K562 (cell line): ENCODE data around the gene SIGLEC6. TPM values are rescaled to one million over a fixed set of nuclear protein-coding genes. Genes with fewer than 3 reads are reported as not detected.
A peak's percentile ranks its signal among the peaks of the same experiment; 100 is the strongest.

Experiments
- CXXC5 ChIP-seq: fragments of 250-450 bp; sonication (Bioruptor Pico); IDR thresholded peaks from 2 replicates; pipeline ENCODE4 v1.8.0; 2022; ENCODE audit warnings: inconsistent platforms, mild to moderate bottlenecking, moderate library complexity
- NR2F6 ChIP-seq: fragments of 450-650 bp; formaldehyde crosslinking; IDR thresholded peaks from 2 replicates; pipeline ENCODE4 v1.4.0; 2020; ENCODE audit warnings: mild to moderate bottlenecking
- RBBP5 ChIP-seq: fragments of 200-600 bp; sonication (generic); IDR thresholded peaks from 2 replicates; pipeline ENCODE4 v1.6.1; 2012; ENCODE audit warnings: borderline replicate concordance, mild to moderate bottlenecking, low read length, control low read depth, inconsistent platforms; ENCODE audit not compliant: insufficient read depth, poor library complexity, severe bottlenecking
- SFPQ ChIP-seq: fragments of 200-400 bp; formaldehyde crosslinking; IDR thresholded peaks from 2 replicates; pipeline ENCODE4 v1.6.1; 2017; ENCODE audit warnings: mild to moderate bottlenecking, low read depth, low read length, moderate library complexity
- ZNF143 ChIP-seq: sonication (generic); formaldehyde crosslinking; IDR thresholded peaks from 2 replicates; pipeline ENCODE4 v1.9.0; 2022; ENCODE audit warnings: mild to moderate bottlenecking, missing genetic modification reagents
- ZNF224 ChIP-seq: sonication (generic); formaldehyde crosslinking; IDR thresholded peaks from 2 replicates; pipeline ENCODE4 v1.8.0; 2022; ENCODE audit warnings: mild to moderate bottlenecking, missing genetic modification reagents
- ZNF592 ChIP-seq: fragments of 450-650 bp; IDR thresholded peaks from 2 replicates; pipeline ENCODE4 v1.6.1; 2017; ENCODE audit warnings: antibody characterized with exemption, mild to moderate bottlenecking
- polyA plus RNA-seq, 8 experiments: library from polyadenylated mRNA; depleted of rRNA in 4 of 8; stranded (reverse) in 5 of 8; unstranded in 3 of 8; fragments of >200 nt; fragmentation: Nextera tagmentation in 2 of 8; fragmentation: Illumina TruSeq in 1 of 8; extraction: Ambion mirVana in 2 of 8; extraction: Trizol in 1 of 8; gene quantifications; 2 replicates each; pipeline versions ENCODE4 v1.2.1 to v1.2.3, GENCODE V29; 2011 to 2014; ENCODE audit warnings: inconsistent platforms in 1 of 8, missing spikeins in 1 of 8
- total RNA-seq, 7 experiments: library from RNA; depleted of rRNA in 6 of 7; stranded (reverse); fragments of >200 nt in 6 of 7; fragmentation: Illumina TruSeq in 2 of 7; extraction: Trizol in 2 of 7; gene quantifications; 2 replicates each; pipeline versions ENCODE4 v1.2.1 to v1.2.3, GENCODE V29; 2011 to 2021; ENCODE audit warnings: low replicate concordance in 1 of 7
- TF ChIP-seq, protein P1 (sequence below): sonication (generic); formaldehyde crosslinking; IDR thresholded peaks from 2 replicates; pipeline ENCODE4 v1.8.0; 2023; ENCODE audit warnings: mild to moderate bottlenecking, missing genetic modification reagents
- TF ChIP-seq, protein P2 (sequence below): fragments of 250-450 bp; sonication (Bioruptor Pico); IDR thresholded peaks from 2 replicates; pipeline ENCODE4 v1.5.0; 2021; ENCODE audit warnings: mild to moderate bottlenecking, borderline replicate concordance
- TF ChIP-seq, protein P3 (sequence below): fragments of 250-450 bp; sonication (Bioruptor Pico); IDR thresholded peaks from 2 replicates; pipeline ENCODE4 v1.9.0; 2021; ENCODE audit warnings: mild to moderate bottlenecking, inconsistent platforms

The SIGLEC6 gene
- total and polyA plus RNA-seq, 9 of the 15 experiments (the other 6 are each of a cell fraction or from before 2014, with no cell fraction given), result 0.03 to 17.5 (median 0.71) TPM

DNA sequence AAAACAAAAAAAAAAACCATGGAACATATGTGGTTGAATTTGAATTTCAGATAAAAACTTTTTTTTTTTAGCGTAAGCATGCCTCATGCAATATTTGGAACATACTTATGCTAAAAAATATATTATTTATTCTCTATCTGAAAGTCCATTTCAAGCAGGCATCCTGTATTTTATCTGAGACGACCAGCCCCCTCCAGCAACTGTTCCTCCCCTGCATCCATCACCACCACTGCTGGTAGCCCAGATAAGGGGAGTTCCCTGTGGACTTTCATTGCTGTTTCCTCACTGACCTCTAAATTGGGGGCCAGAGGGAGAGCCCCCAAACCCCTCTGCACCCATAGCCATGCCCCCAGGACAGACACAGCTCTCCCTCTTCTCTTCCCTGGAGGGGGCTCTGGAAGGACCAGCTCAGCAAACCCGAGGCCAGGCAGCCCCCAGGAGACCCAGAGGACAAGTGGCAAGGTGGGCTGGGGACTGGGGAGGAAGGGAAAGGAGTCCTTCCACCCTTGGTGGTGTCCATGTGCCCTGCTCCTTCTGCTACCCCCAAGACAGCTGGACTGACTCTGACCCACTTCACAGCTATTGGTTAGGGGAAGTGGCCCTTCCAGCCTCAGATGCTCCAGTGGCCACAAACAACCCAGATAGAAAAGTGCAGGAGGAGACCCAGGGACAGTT is 23.3 kb downstream of the SIGLEC6 start (continued):
- TF ChIP-seq, protein P1, sequence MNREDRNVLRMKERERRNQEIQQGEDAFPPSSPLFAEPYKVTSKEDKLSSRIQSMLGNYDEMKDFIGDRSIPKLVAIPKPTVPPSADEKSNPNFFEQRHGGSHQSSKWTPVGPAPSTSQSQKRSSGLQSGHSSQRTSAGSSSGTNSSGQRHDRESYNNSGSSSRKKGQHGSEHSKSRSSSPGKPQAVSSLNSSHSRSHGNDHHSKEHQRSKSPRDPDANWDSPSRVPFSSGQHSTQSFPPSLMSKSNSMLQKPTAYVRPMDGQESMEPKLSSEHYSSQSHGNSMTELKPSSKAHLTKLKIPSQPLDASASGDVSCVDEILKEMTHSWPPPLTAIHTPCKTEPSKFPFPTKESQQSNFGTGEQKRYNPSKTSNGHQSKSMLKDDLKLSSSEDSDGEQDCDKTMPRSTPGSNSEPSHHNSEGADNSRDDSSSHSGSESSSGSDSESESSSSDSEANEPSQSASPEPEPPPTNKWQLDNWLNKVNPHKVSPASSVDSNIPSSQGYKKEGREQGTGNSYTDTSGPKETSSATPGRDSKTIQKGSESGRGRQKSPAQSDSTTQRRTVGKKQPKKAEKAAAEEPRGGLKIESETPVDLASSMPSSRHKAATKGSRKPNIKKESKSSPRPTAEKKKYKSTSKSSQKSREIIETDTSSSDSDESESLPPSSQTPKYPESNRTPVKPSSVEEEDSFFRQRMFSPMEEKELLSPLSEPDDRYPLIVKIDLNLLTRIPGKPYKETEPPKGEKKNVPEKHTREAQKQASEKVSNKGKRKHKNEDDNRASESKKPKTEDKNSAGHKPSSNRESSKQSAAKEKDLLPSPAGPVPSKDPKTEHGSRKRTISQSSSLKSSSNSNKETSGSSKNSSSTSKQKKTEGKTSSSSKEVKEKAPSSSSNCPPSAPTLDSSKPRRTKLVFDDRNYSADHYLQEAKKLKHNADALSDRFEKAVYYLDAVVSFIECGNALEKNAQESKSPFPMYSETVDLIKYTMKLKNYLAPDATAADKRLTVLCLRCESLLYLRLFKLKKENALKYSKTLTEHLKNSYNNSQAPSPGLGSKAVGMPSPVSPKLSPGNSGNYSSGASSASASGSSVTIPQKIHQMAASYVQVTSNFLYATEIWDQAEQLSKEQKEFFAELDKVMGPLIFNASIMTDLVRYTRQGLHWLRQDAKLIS (CRISPR knock-in tag), result no peak
- TF ChIP-seq ZNF143 (CRISPR knock-in tag) (no peak), ZNF592 (peak; percentile 80), ZNF224 (CRISPR knock-in tag) (no peak), SFPQ (no peak), NR2F6 (no peak), RBBP5 (peak; percentile 21), CXXC5 (CRISPR knock-in tag) (peak; percentile 43; the same call in 1 of the 2 replicates)
- TF ChIP-seq, protein P2, sequence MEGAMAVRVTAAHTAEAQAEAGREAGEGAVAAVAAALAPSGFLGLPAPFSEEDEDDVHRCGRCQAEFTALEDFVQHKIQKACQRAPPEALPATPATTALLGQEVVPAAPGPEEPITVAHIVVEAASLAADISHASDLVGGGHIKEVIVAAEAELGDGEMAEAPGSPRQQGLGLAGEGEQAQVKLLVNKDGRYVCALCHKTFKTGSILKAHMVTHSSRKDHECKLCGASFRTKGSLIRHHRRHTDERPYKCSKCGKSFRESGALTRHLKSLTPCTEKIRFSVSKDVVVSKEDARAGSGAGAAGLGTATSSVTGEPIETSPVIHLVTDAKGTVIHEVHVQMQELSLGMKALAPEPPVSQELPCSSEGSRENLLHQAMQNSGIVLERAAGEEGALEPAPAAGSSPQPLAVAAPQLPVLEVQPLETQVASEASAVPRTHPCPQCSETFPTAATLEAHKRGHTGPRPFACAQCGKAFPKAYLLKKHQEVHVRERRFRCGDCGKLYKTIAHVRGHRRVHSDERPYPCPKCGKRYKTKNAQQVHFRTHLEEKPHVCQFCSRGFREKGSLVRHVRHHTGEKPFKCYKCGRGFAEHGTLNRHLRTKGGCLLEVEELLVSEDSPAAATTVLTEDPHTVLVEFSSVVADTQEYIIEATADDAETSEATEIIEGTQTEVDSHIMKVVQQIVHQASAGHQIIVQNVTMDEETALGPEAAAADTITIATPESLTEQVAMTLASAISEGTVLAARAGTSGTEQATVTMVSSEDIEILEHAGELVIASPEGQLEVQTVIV (CRISPR knock-in tag), result no peak
- TF ChIP-seq, protein P3, sequence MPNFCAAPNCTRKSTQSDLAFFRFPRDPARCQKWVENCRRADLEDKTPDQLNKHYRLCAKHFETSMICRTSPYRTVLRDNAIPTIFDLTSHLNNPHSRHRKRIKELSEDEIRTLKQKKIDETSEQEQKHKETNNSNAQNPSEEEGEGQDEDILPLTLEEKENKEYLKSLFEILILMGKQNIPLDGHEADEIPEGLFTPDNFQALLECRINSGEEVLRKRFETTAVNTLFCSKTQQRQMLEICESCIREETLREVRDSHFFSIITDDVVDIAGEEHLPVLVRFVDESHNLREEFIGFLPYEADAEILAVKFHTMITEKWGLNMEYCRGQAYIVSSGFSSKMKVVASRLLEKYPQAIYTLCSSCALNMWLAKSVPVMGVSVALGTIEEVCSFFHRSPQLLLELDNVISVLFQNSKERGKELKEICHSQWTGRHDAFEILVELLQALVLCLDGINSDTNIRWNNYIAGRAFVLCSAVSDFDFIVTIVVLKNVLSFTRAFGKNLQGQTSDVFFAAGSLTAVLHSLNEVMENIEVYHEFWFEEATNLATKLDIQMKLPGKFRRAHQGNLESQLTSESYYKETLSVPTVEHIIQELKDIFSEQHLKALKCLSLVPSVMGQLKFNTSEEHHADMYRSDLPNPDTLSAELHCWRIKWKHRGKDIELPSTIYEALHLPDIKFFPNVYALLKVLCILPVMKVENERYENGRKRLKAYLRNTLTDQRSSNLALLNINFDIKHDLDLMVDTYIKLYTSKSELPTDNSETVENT, result no peak
